Chondrocyte (in vitro differentiated cells): Measurements from ENCODE around the gene RPL39. TPM values are rescaled to one million over a fixed set of nuclear protein-coding genes. Genes with fewer than 3 reads are reported as not detected.
"Not testable (repeated sequence)": the region's sequence is repeated elsewhere in the genome, so short reads cannot be mapped to it uniquely, and the experiment has no call there.

Experiments used
- DNase-seq: peaks from one replicate; pipeline ENCODE4 v3.0.0; 2021; ENCODE audit warnings: mixed read lengths, low spot score
- H3K27ac Mint-ChIP-seq: one replicate; pipeline ENCODE4 v1.8.0; 2021; ENCODE audit warnings: mild to moderate bottlenecking, moderate library complexity, mixed read lengths; ENCODE audit not compliant: unreplicated experiment
- H3K27me3 Mint-ChIP-seq: 2 replicates; pipeline ENCODE4 v1.8.0; 2021; ENCODE audit warnings: low read depth, mixed read lengths
- H3K36me3 Mint-ChIP-seq: 2 replicates; pipeline ENCODE4 v1.8.0; 2021; ENCODE audit warnings: low read depth, mixed read lengths
- H3K4me1 Mint-ChIP-seq: 2 replicates; pipeline ENCODE4 v1.8.0; 2021; ENCODE audit warnings: low read depth, mild to moderate bottlenecking, mixed read lengths
- H3K4me3 Mint-ChIP-seq: one replicate; pipeline ENCODE4 v1.8.0; 2021; ENCODE audit warnings: mild to moderate bottlenecking, moderate library complexity, mixed read lengths; ENCODE audit not compliant: unreplicated experiment
- H3K9me3 Mint-ChIP-seq: 2 replicates; pipeline ENCODE4 v1.8.0; 2021; ENCODE audit warnings: low read depth, mixed read lengths
- CTCF ChIP-seq: fragments of 200-600 bp; sonication (generic); IDR thresholded peaks from 2 replicates; pipeline ENCODE4 v1.5.0; 2021; ENCODE audit warnings: antibody characterized with exemption, mild to moderate bottlenecking, moderate library complexity
- long read RNA-seq: library from polyadenylated mRNA; stranded (forward); transcript quantifications from one replicate; pipeline ENCODE4 v2.0.0, GENCODE V29; 2021
- total RNA-seq: library from RNA; stranded (reverse); gene quantifications from 3 replicates; pipeline ENCODE4 v1.2.1, GENCODE V29; 2021

RPL39 gene
- 1,187 to 1,330 TPM (median 1,209 TPM) in 3 replicates for total RNA-seq
- long read RNA-seq, transcript RPL39-202 (2 exons, 1,915 nt): minor isoform, 5 of 409 reads
- long read RNA-seq, transcript RPL39-201 (3 exons, 401 nt): major isoform, 324 of 409 reads
- long read RNA-seq, partial matches to known transcripts: 80 of 409 reads
- long read RNA-seq, other reads (novel, unspliced or antisense): 0 of 409 reads

DNA sequence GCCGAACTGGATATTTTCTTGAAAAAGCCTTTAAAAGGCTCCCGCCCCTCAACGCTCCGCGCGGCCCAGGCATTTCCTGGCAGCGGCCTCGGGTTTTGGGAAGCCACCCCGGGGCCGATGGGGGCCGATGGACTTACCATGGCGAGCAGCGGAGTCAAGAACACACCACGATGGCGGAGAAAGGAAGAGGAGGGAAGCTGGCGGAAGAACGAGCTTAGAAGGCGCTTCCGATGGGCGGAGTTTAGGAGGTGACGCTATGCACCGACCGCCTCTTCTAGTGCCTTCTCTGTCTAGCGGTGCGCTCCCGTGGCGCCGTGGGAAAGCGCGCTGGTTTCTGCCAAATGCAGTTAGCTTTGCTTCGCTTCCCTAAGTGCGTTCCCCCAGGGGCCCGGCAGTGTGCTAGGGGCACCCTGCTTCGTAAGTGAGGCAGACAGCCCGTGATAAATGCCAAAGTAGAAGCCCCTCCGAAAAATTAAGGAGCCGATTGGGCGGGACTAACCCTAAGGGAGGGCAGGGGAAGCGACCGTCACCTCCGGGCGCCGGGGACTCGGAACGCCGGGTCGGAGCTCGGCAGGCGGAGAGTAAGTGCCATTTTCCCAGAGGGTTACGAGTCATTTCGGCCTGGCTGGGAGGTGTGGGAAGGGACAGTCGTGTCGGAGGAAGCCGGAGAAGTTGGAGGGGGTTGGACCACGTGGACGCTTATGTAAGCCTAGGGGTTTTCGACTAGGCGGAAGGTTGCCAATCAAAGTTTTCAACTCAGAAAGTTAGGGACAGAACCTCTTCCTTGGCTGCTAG, at the start of gene RPL39:
TSS of gene RPL39 (minus strand) at position 194 of the 795 bp plus-strand sequence. CDS start at position 140, 54 bp downstream.
- peaks cover 3% of the 10 kb centered on the region for H3K9me3 Mint-ChIP-seq
- peak within 1 kb of the TSS; percentile 89 for H3K4me3 Mint-ChIP-seq
- H3K27me3 Mint-ChIP-seq: no peaks in the 10 kb centered on the region
- H3K27ac Mint-ChIP-seq: peak within 1 kb of the TSS; percentile 96
- H3K4me1 Mint-ChIP-seq: peaks cover 32% of the 10 kb centered on the region
- H3K36me3 Mint-ChIP-seq: peaks cover 5% of the 10 kb centered on the region
- no peak for TF ChIP-seq CTCF
- DNase-seq: no peak

- DNase-seq: no peak
- Mint-ChIP-seq H3K4me1 (no peaks in the 10 kb centered on the region), H3K4me3 (no peak overlapping the region), H3K27me3 (no peaks in the 10 kb centered on the region), H3K9me3 (peaks cover 16% of the 10 kb centered on the region), H3K36me3 (peaks cover 24% of the 10 kb centered on the region), H3K27ac (no peak overlapping the region)
- no peak for TF ChIP-seq CTCF
These were observed 42.5 kb upstream of the RPL39 start for GRCh38 chrX:119833905-119834304.

- TF ChIP-seq CTCF: no peak
- Mint-ChIP-seq H3K4me1 (no peaks in the 10 kb centered on the region), H3K36me3 (peaks cover 8% of the 10 kb centered on the region), H3K27ac (no peak overlapping the region), H3K27me3 (no peaks in the 10 kb centered on the region), H3K4me3 (no peak overlapping the region), H3K9me3 (peaks cover 14% of the 10 kb centered on the region)
- DNase-seq: no peak
These were observed 37.0 kb upstream of the RPL39 start for GRCh38 chrX:119828446-119828845.

- H3K36me3 Mint-ChIP-seq: peaks cover 6% of the 10 kb centered on the region
- TF ChIP-seq CTCF: no peak
- H3K4me1 Mint-ChIP-seq: no peaks in the 10 kb centered on the region
- no peaks in the 10 kb centered on the region for H3K27me3 Mint-ChIP-seq
- no peak for DNase-seq
- peaks cover 10% of the 10 kb centered on the region for H3K9me3 Mint-ChIP-seq
- H3K4me3 Mint-ChIP-seq: no peak overlapping the region
- no peak overlapping the region for H3K27ac Mint-ChIP-seq
These were observed 35.0 kb upstream of the RPL39 start for GRCh38 chrX:119826399-119826959.

DNA sequence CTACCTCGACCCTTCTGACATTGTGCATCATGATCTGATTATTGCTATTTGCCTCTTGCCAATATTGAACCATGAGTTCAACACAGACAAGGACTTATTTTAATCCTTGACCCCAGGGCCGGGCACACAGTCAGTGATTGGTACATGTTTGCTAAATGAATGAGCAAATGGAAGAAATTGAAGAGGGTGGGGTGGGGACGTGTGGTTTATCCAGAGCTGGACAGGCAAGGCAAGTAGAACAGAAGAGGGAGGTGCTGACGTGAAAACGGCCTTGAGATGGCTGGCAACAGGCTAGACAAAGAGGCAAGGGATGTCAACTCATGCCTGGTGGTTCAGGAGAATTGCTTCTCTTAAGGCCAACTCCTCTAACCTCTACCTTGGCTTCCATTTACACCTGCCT, 32.8 kb upstream of the RPL39 start:
- H3K9me3 Mint-ChIP-seq, DNase-seq, H3K27me3 Mint-ChIP-seq, H3K4me3 Mint-ChIP-seq, H3K27ac Mint-ChIP-seq, H3K36me3 Mint-ChIP-seq, H3K4me1 Mint-ChIP-seq: not testable (repeated sequence)

DNA sequence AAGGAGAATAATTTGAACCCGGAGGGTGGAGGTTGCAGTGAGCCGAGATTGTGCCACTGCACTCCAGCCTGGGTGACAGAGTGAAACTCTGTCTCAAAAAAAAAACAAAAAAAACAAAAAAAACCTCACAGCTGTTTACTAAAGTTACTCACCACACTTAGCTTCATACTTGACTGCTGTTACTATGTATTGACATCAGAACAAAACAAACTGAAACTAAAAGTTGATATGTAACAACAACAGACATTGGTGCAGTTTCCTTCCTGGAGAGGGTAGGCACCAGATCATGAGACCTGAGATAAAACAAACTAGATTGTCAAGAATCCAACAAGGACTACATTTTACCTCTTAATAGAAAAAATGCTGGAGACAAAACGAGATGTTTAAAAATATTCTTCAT, 30.3 kb upstream of the RPL39 start:
- DNase-seq, H3K4me3 Mint-ChIP-seq: not testable (repeated sequence)

More for the DNA sequence above, 30.3 kb upstream of the RPL39 start:
- H3K4me1 Mint-ChIP-seq, H3K27ac Mint-ChIP-seq, H3K9me3 Mint-ChIP-seq, H3K27me3 Mint-ChIP-seq, H3K36me3 Mint-ChIP-seq: not testable (repeated sequence)
